GM21381 (cell line): Measurements from ENCODE around the gene RAPGEF4.

Experiments
- ATAC-seq: cut with Tn5 transposase; IDR thresholded peaks from one replicate; pipeline ENCODE4 v1.9.1; 2021; ENCODE audit warnings: mild to moderate bottlenecking, moderate library complexity; ENCODE audit not compliant: unreplicated experiment

Gene RAPGEF4

GRCh38 chr2:172894689-172895387 is 159.2 kb downstream of the RAPGEF4 start:
- ATAC-seq: no peak

- ATAC-seq: no peak
These were observed 161.0 kb downstream of the RAPGEF4 start for GRCh38 chr2:172896661-172897081.

GRCh38 chr2:172900871-172901270 is 165.2 kb downstream of the RAPGEF4 start:
- ATAC-seq: no peak

- no peak for ATAC-seq
These were observed 166.3 kb downstream of the RAPGEF4 start for GRCh38 chr2:172901913-172902312.

GRCh38 chr2:172904236-172904635 is 168.6 kb downstream of the RAPGEF4 start:
- no peak for ATAC-seq

GRCh38 chr2:172905937-172906811 is 170.5 kb downstream of the RAPGEF4 start:
- no peak for ATAC-seq

- ATAC-seq: no peak
These were observed 172.6 kb downstream of the RAPGEF4 start for GRCh38 chr2:172908275-172908674.

GRCh38 chr2:172909454-172909853 is 173.8 kb downstream of the RAPGEF4 start:
- ATAC-seq: no peak

- ATAC-seq: no peak
These were observed 176.6 kb downstream of the RAPGEF4 start for GRCh38 chr2:172912266-172912665.

- ATAC-seq: no peak
These were observed 178.8 kb downstream of the RAPGEF4 start for GRCh38 chr2:172914341-172915008.

- no peak for ATAC-seq
These were observed 182.1 kb downstream of the RAPGEF4 start for GRCh38 chr2:172917716-172918115.

- no peak for ATAC-seq
These were observed 184.1 kb downstream of the RAPGEF4 start for GRCh38 chr2:172919732-172920131.

- no peak for ATAC-seq
These were observed 186.0 kb downstream of the RAPGEF4 start for GRCh38 chr2:172921532-172922236.

- ATAC-seq: no peak
These were observed 186.7 kb downstream of the RAPGEF4 start for GRCh38 chr2:172922306-172922705.

- no peak for ATAC-seq
These were observed 187.2 kb downstream of the RAPGEF4 start for GRCh38 chr2:172922815-172923214.

GRCh38 chr2:172924097-172924660 is 188.5 kb downstream of the RAPGEF4 start:
- ATAC-seq: no peak

GRCh38 chr2:172925600-172925999 is 190.0 kb downstream of the RAPGEF4 start:
- no peak for ATAC-seq

GRCh38 chr2:172926785-172927640 is 191.4 kb downstream of the RAPGEF4 start:
- no peak for ATAC-seq

- ATAC-seq: no peak
These were observed 192.2 kb downstream of the RAPGEF4 start for GRCh38 chr2:172927641-172928357.
